Large intestine (tissue), 12 donors: ENCODE results near the gene BCL7B. TPM values are rescaled to one million over a fixed set of nuclear protein-coding genes. Genes with fewer than 3 reads are reported as not detected.

Source experiments
- DNase-seq, 2 donors: peaks; one replicate each; pipeline versions ENCODE4 v3.0.0 to v3.0.0-alpha.2; 2013
- H3K27ac ChIP-seq: one replicate; pipeline ENCODE4 v1.5.1; 2013; ENCODE audit warnings: low read length
- H3K27me3 ChIP-seq: 2 replicates; pipeline ENCODE4 v1.6.1; 2013; ENCODE audit warnings: low read length; ENCODE audit not compliant: control insufficient read depth, insufficient read depth
- H3K36me3 ChIP-seq: 2 replicates; pipeline ENCODE4 v1.6.1; 2013; ENCODE audit warnings: low read length; ENCODE audit not compliant: control insufficient read depth, insufficient read depth
- H3K4me1 ChIP-seq: one replicate; pipeline ENCODE4 v1.6.1; 2013; ENCODE audit warnings: low read length; ENCODE audit not compliant: control insufficient read depth, insufficient read depth
- H3K4me3 ChIP-seq: one replicate; pipeline ENCODE4 v1.5.1; 2013; ENCODE audit warnings: low read length
- H3K9me3 ChIP-seq: one replicate; pipeline ENCODE4 v1.6.1; 2013; ENCODE audit warnings: mild to moderate bottlenecking, low read depth, low read length, moderate library complexity; ENCODE audit not compliant: control insufficient read depth
- WGBS: methylation state at CpG from one replicate; pipeline ENCODE4 v1.1.5; 2013; ENCODE audit warnings: low lambda C conversion rate; ENCODE audit not compliant: insufficient coverage; 5-methylcytosine and 5-hydroxymethylcytosine counted together
- long read RNA-seq, 11 donors: transcript quantifications; one replicate each; lab custom pipeline, GENCODE V29; 2026
- polyA plus RNA-seq: library from polyadenylated mRNA; unstranded; fragments of 120-200 nt; gene quantifications from one replicate; pipeline ENCODE4 v1.2.1, GENCODE V29; 2013

BCL7B gene
- polyA plus RNA-seq, result 40.7 TPM
- long read RNA-seq, donor 1, transcript BCL7B-201 (6 exons, 1,975 nt), result major isoform, 8 of 12 reads
- long read RNA-seq, donor 1, partial matches to known transcripts, result 0 of 12 reads
- long read RNA-seq, donor 1, other reads (novel, unspliced or antisense), result 0 of 12 reads
- long read RNA-seq, donor 2, transcript BCL7B-201 (6 exons, 1,975 nt), result major isoform, 8 of 41 reads
- long read RNA-seq, donor 2, partial matches to known transcripts, result 25 of 41 reads
- long read RNA-seq, donor 2, other reads (novel, unspliced or antisense), result 0 of 41 reads
- long read RNA-seq, donor 3, transcript BCL7B-201 (6 exons, 1,975 nt), result major isoform, 19 of 39 reads
- long read RNA-seq, donor 3, transcript BCL7B-213 (3 exons, 1,802 nt), result minor isoform, 5 of 39 reads
- long read RNA-seq, donor 3, partial matches to known transcripts, result 9 of 39 reads
- long read RNA-seq, donor 3, other reads (novel, unspliced or antisense), result 0 of 39 reads
- long read RNA-seq, donor 4, partial matches to known transcripts, result 0 of 1 reads
- long read RNA-seq, donor 4, other reads (novel, unspliced or antisense), result 0 of 1 reads
- long read RNA-seq, donor 5, partial matches to known transcripts, result 0 of 6 reads
- long read RNA-seq, donor 5, other reads (novel, unspliced or antisense), result 0 of 6 reads
- long read RNA-seq, donor 6, transcript BCL7B-201 (6 exons, 1,975 nt), result major isoform, 8 of 21 reads
- long read RNA-seq, donor 6, partial matches to known transcripts, result 8 of 21 reads
- long read RNA-seq, donor 6, other reads (novel, unspliced or antisense), result 0 of 21 reads
- long read RNA-seq, donor 7, partial matches to known transcripts, result 0 of 3 reads
- long read RNA-seq, donor 7, other reads (novel, unspliced or antisense), result 0 of 3 reads
- long read RNA-seq, donor 8, transcript BCL7B-201 (6 exons, 1,975 nt), result major isoform, 8 of 23 reads
- long read RNA-seq, donor 8, partial matches to known transcripts, result 11 of 23 reads
- long read RNA-seq, donor 8, other reads (novel, unspliced or antisense), result 0 of 23 reads
- long read RNA-seq, donor 9, partial matches to known transcripts, result 0 of 7 reads
- long read RNA-seq, donor 9, other reads (novel, unspliced or antisense), result 0 of 7 reads
- long read RNA-seq, donor 10, transcript BCL7B-201 (6 exons, 1,975 nt), result major isoform, 5 of 11 reads
- long read RNA-seq, donor 10, partial matches to known transcripts, result 0 of 11 reads
- long read RNA-seq, donor 10, other reads (novel, unspliced or antisense), result 0 of 11 reads
- long read RNA-seq, donor 11, transcript BCL7B-201 (6 exons, 1,975 nt), result major isoform, 9 of 13 reads
- long read RNA-seq, donor 11, partial matches to known transcripts, result 0 of 13 reads
- long read RNA-seq, donor 11, other reads (novel, unspliced or antisense), result 0 of 13 reads

- no peaks in the 10 kb centered on the region for H3K9me3 ChIP-seq
- peak within 1 kb of the TSS; percentile 90 for H3K4me3 ChIP-seq
- H3K27me3 ChIP-seq, result no peaks in the 10 kb centered on the region
- H3K4me1 ChIP-seq, result peaks cover 21% of the 10 kb centered on the region
- peaks cover 19% of the 10 kb centered on the region for H3K36me3 ChIP-seq
- peak within 1 kb of the TSS; percentile 99 for H3K27ac ChIP-seq
- DNase-seq, result peak; percentile 79 to 91
- no CpG with 5 or more reads among the region's 83 CpGs for WGBS
Measured at GRCh38 chr7:73557397-73558257, at the start of gene BCL7B. Gene BCL7B (minus strand): TSS chr7:73557690. CDS start chr7:73557578, 112 bp downstream.

- Histone ChIP-seq H3K9me3 (peaks cover 2% of the 10 kb centered on the region), H3K27ac (no peak overlapping the region), H3K4me1 (no peaks in the 10 kb centered on the region), H3K36me3 (peaks cover 13% of the 10 kb centered on the region), H3K4me3 (no peak overlapping the region), H3K27me3 (no peaks in the 10 kb centered on the region)
- no CpG with 5 or more reads among the region's 23 CpGs for WGBS
- no peak for DNase-seq
Measured at GRCh38 chr7:73605601-73606220, 48.2 kb upstream of the BCL7B start.

- WGBS, result no CpG with 5 or more reads among the region's 22 CpGs
- Histone ChIP-seq H3K4me1 (no peaks in the 10 kb centered on the region), H3K27me3 (no peaks in the 10 kb centered on the region), H3K36me3 (peaks cover 4% of the 10 kb centered on the region), H3K27ac (no peak overlapping the region), H3K4me3 (no peak overlapping the region), H3K9me3 (peaks cover 2% of the 10 kb centered on the region)
- DNase-seq, result peak in 1 of 2 donors; percentile 20
Measured at GRCh38 chr7:73602721-73603651, 45.5 kb upstream of the BCL7B start.

- H3K4me1 ChIP-seq, result no peaks in the 10 kb centered on the region
- WGBS, result no CpG with 5 or more reads among the region's 7 CpGs
- H3K27ac ChIP-seq, result no peak overlapping the region
- peaks cover 11% of the 10 kb centered on the region for H3K36me3 ChIP-seq
- DNase-seq, result no peak
- no peaks in the 10 kb centered on the region for H3K27me3 ChIP-seq
- H3K9me3 ChIP-seq, result peaks cover 2% of the 10 kb centered on the region
- no peak overlapping the region for H3K4me3 ChIP-seq
Measured at GRCh38 chr7:73599916-73600315, 42.4 kb upstream of the BCL7B start.

- WGBS, result 80% methylated on average over 1 of the region's 13 CpGs
- Histone ChIP-seq H3K27me3 (no peaks in the 10 kb centered on the region), H3K4me1 (no peaks in the 10 kb centered on the region), H3K4me3 (no peak overlapping the region), H3K36me3 (peaks cover 11% of the 10 kb centered on the region), H3K9me3 (peaks cover 2% of the 10 kb centered on the region), H3K27ac (no peak overlapping the region)
- no peak for DNase-seq
Measured at GRCh38 chr7:73599151-73599882, 41.8 kb upstream of the BCL7B start.

- Histone ChIP-seq H3K9me3 (peaks cover 2% of the 10 kb centered on the region), H3K27ac (no peak overlapping the region), H3K4me1 (no peaks in the 10 kb centered on the region), H3K4me3 (no peak overlapping the region), H3K36me3 (peaks cover 11% of the 10 kb centered on the region), H3K27me3 (no peaks in the 10 kb centered on the region)
- no peak for DNase-seq
- 100% methylated on average over 1 of the region's 5 CpGs for WGBS
Measured at GRCh38 chr7:73597978-73598782, 40.7 kb upstream of the BCL7B start.

- no peaks in the 10 kb centered on the region for H3K9me3 ChIP-seq
- WGBS, result 83% methylated on average over 1 of the region's 37 CpGs
- H3K27ac ChIP-seq, result no peak overlapping the region
- no peak for DNase-seq
- no peak overlapping the region for H3K4me3 ChIP-seq
- no peaks in the 10 kb centered on the region for H3K4me1 ChIP-seq
- no peaks in the 10 kb centered on the region for H3K27me3 ChIP-seq
- H3K36me3 ChIP-seq, result peaks cover 11% of the 10 kb centered on the region
Measured at GRCh38 chr7:73596191-73597065, 38.9 kb upstream of the BCL7B start.
